Hepatic stellate cell (primary cell): ENCODE results near the gene OLFML2A.
A peak's percentile ranks its signal among the peaks of the same experiment; 100 is the strongest.
"Not testable (repeated sequence)": the region's sequence is repeated elsewhere in the genome, so short reads cannot be mapped to it uniquely, and the experiment has no call there.

Experiments used
- DNase-seq: peaks from one replicate; pipeline ENCODE4 v3.0.0; 2011; ENCODE audit warnings: low spot score

The OLFML2A gene

GRCh38 chr9:124776954-124777648 lies at the start of gene OLFML2A:
Gene OLFML2A (plus strand): TSS chr9:124777133. CDS start chr9:124777271, 138 bp downstream.
- no peak for DNase-seq

GRCh38 chr9:124730772-124731171 lies 46.2 kb upstream of the OLFML2A start:
- no peak for DNase-seq

DNA sequence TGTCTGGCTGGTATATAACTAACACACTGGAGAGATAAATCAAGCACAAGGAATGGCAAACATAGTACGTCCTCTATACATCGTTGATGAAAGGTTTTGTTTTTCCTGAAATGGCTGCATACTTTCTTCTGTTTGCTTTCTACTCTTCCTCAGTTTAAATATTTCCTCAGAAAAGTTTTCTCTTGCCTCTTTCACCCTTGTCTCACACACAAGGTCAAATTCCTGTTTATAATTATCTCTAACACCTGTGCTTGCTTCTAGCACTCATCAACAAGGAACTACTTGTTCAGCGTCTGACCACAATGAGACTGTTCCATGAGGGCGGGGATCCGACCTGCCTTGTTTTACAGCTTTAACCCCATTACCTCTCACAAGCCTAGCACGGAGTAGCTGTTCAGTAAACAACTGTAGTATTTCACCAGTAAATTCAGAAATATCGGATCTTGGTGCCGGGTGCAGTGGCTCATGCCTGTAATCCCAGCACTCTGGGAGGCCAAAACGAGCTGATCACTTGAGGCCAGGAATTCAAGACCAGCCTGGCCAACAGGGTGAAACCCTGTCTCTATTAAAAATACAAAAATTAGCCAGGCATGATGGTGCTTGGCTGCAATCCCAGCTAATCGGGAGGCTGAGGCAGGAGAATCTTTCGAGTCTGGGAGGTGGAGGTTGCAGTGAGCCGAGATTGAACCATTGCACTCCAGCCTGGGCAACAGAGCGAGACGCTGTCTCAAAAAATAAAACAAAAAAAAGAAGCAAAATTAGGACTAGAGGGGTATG lies 42.8 kb upstream of the OLFML2A start:
- no peak for DNase-seq

DNA sequence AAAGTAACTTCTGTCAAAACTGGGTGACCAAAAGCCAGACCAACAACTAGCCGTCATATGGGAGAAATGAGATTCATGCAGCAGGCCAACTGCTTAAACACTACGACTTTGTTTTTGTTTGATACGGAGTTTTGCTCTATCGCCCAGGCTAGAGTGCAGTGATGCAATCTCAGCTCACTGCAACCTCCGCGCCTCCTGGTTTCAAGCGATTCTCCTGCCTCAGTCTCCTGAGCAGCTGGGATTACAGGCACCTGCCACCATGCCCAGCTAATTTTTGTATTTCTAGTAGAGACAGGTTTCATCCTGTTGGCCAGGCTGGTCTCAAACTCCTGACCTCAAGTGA lies 42.2 kb upstream of the OLFML2A start:
- DNase-seq: not testable (repeated sequence)

DNA sequence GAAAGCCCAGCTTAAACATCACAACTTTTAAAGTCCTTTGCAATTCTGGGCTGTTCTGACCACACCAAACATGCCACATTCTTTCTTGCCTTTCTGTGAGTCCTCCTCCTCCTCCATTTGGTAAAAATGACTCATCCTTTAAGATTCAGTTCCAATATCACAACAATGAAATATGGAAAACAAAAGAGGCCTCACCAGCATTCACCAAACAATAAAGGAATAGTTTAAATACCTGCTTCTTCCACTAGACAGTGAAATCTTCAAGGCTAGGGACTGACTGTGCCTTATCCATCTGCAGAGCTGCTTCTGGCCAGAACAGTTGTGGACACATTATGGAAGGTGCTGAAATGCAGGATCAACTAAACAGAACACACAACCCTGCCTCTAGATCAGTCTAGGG lies 41.8 kb upstream of the OLFML2A start:
- DNase-seq: peak; percentile 33

- DNase-seq: not testable (repeated sequence)
These were observed 38.9 kb upstream of the OLFML2A start for GRCh38 chr9:124738075-124738474.

DNA sequence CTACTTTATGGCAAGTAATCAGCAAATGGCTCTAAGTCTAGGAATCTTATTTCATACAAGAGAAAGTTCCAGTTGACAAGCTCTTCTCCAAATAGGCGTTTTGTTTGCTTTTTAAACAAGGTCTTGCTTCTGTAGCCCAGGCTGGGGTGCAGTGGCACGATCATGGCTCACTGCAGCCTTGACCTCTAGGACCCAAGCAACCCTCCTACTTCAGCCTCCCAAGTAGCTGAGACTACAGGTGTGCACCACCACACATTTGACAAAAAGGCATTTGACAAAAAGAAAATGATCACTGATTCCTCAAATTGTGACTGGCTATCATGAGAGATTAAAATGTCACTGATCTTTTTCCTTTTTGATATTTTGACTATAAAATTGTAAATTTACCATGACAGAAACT lies 37.6 kb upstream of the OLFML2A start:
- DNase-seq: no peak

DNA sequence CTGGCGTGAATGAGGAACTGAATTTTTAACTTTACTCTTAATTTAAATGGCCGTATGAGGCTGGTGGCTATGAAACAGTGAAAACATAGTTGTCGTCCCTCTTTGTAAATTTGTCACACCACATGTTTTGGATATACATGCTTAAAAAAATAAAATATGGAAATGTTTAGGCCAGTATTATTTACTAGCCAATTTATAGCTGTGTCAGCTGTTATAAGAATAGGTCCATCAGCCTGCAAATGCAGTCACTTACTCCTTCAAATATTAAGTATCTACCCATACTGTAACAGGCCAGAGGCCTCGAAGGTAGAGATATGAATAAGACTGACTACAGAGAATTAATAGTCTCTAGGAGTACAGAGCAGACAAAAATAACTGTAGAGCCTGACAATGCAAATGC lies 35.8 kb upstream of the OLFML2A start:
- no peak for DNase-seq

DNA sequence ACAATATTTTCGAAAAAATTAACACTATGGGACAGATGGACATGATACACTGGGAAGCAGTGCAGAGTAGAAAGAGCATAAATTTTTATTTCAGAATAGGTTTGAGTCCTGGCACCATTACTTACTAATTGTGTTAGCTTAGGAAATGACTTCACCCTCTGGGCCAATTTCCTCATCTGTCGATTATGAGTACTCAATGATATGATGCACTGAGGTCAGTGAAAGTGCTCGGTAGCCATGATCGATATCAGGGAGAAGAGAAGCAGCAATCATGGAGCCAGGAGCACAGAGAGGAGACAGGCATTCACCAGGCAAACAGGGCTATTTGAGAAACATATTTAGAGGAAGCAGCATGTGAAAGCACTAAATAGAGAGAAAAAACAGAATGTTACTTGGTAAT lies 35.3 kb upstream of the OLFML2A start:
- no peak for DNase-seq

DNA sequence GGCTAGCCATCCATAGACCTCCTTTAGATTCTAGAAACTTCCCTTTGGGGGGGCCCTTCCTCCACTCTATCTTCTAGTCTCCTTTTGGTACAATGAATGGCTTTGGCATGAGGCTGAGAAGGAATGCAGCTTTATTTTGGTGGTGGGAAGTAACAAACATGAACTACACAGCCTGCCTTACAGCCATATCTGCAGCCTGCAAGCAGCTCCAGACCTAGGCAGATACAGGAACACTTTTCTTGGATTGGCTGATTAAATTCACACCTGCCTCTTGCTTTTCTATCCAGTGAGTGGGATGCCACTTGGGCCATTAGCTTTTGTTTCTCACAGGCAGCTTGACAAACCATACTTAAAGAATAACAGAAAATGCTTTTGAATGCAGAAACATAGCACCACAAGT lies 34.0 kb upstream of the OLFML2A start:
- no peak for DNase-seq

GRCh38 chr9:124743686-124744348 lies 33.1 kb upstream of the OLFML2A start:
- DNase-seq: no peak

DNA sequence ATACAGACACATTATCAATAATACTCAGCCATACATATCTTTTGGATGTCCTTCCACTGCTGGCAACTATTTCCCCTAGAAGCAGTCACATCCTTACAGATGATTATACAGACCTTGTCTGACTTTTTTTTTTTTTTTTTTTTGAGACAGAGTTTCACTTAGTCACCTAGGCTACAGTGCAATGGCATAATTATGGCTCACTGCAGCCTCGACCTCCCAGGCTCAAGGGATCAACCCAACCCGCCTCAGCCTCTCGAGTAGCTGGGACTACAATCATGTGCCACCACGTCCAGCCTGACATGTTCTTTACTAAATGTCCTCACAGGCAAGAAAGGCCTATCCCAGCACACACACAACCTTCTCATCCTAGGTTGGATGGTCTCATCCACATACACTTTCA lies 29.9 kb upstream of the OLFML2A start:
- DNase-seq: no peak

DNA sequence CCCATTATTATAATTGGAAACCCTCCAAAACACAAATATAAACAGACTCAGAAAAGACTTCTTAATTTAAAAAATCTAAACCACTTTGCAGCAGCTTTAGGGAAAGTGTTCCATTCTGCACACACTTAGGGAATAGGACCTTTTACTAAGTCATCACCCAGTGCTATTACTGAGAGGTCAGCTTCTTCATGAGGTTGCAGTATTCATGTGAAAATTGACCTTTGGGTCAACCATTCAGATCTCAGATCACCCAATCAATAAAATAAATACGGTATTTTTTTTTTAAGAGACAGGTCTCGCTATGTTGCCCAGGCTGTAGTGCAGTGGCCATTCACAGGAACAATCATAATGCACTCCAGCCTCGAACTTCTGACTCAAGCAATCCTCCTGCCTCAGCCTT lies 27.6 kb upstream of the OLFML2A start:
- no peak for DNase-seq

GRCh38 chr9:124749781-124750180 lies 27.2 kb upstream of the OLFML2A start:
- no peak for DNase-seq

GRCh38 chr9:124752967-124753366 lies 24.0 kb upstream of the OLFML2A start:
- no peak for DNase-seq

DNA sequence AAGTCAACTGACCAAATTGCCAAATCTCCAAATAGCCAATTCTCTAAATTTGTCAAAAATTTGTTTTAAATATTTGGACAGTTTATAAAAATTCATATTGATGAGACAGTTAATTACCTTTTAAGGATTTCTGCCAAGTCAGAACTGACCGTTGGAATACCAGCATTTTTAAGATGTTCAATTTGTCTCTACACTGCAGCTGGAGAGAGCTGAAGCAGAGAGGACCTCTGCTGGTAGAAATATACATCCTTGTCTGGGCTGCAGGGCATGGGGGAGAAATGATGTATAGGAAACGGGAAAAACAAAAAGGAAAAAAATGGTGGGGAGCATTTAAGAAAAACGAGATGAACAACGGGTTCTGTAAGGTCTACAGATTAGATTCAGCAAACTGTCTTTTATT lies 22.6 kb upstream of the OLFML2A start:
- DNase-seq: no peak

GRCh38 chr9:124755061-124755460 lies 21.9 kb upstream of the OLFML2A start:
- DNase-seq: no peak

DNA sequence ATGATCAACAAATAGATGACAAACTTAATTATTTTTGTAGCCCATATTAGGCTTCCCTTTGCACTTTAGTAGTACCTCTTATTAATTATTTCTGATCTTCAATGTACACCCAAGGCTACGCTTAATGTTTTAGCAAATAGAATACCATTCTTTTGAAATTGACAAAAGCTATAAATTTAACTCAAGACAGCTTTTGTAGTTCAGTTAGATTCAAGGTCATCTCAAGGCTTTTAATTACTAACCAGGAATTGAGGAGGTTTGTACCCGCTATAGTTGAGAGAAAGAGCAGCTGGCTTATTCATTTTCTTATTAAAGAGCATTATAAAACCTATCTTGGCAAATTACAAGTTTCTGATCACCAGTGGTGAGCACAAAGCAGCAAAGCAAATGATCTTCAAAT lies 20.9 kb upstream of the OLFML2A start:
- DNase-seq: no peak

- DNase-seq: no peak
These were observed 19.3 kb upstream of the OLFML2A start for GRCh38 chr9:124757616-124758015.

- no peak for DNase-seq
These were observed 18.9 kb upstream of the OLFML2A start for GRCh38 chr9:124758061-124758460.

GRCh38 chr9:124758691-124759090 lies 18.2 kb upstream of the OLFML2A start:
- DNase-seq: no peak

DNA sequence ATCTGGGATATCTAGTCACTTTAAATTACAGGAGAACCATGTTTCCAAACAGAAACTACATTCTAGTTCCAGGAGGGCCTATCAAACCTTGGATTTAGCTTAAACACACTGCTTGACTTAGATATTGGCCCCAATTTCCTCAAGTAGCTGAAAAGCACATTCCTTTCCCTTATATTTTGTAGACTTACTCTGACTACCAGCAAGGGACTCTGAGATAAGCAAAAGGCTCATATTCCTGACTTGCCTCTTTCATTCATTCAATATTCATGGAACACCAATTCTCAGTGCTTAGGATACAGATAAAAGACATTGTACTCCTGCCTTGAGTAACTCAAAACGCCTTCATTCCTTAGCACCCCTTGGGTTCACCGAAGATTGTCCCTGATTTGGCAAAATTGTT lies 17.6 kb upstream of the OLFML2A start:
- DNase-seq: no peak

DNA sequence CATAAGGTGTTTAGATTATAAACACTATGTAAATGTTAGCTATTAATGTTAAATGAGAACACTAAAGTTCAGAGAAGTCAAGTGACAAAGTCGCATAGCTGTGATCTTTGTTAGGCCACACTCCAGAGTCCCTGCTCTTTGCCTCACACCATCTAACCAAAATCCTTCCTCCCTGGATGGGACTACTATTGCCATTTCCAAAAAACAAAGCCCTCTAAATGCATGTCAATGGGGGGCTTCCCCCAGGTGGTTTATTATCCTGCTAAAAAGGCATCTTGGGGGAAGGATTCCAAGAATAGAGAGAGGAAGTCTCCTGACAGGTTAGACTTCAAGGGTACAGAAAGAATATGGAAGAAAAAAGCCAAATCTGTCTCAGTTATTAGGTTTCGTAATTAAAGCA lies 16.2 kb upstream of the OLFML2A start:
- DNase-seq: no peak
